Activated T-cell treated with anti-CD3 and anti-CD28 coated beads for 48 hours (primary cell): ENCODE measurements around the gene SIX2.

Experiments used
- DNase-seq: peaks from one replicate; pipeline ENCODE4 v3.0.0-alpha.2; 2020; ENCODE audit warnings: low read depth

Gene SIX2

GRCh38 chr2:45000921-45001868, 8.1 kb downstream of the SIX2 start:
- no peak for DNase-seq

GRCh38 chr2:45000341-45000901, 8.8 kb downstream of the SIX2 start:
- DNase-seq: no peak

- no peak for DNase-seq
These were observed 9.7 kb downstream of the SIX2 start for GRCh38 chr2:44999540-44999939.

GRCh38 chr2:44997963-44998362, 11.3 kb downstream of the SIX2 start:
- DNase-seq: no peak

- DNase-seq: no peak
These were observed 12.9 kb downstream of the SIX2 start for GRCh38 chr2:44996356-44996755.

- DNase-seq: no peak
These were observed 14.9 kb downstream of the SIX2 start for GRCh38 chr2:44994377-44994776.

- DNase-seq: no peak
These were observed 20.1 kb downstream of the SIX2 start for GRCh38 chr2:44989176-44989575.

GRCh38 chr2:44983836-44984604, 25.2 kb downstream of the SIX2 start:
- no peak for DNase-seq

GRCh38 chr2:44981714-44982108, 27.5 kb downstream of the SIX2 start:
- DNase-seq: peak; percentile 46

- DNase-seq: no peak
These were observed 28.2 kb downstream of the SIX2 start for GRCh38 chr2:44980751-44981713.

GRCh38 chr2:44979581-44979980, 29.7 kb downstream of the SIX2 start:
- no peak for DNase-seq

- no peak for DNase-seq
These were observed 33.4 kb downstream of the SIX2 start for GRCh38 chr2:44975571-44976450.

GRCh38 chr2:44974064-44974715, 35.1 kb downstream of the SIX2 start:
- DNase-seq: no peak

- DNase-seq: no peak
These were observed 36.3 kb downstream of the SIX2 start for GRCh38 chr2:44972771-44973535.

- DNase-seq: no peak
These were observed 38.3 kb downstream of the SIX2 start for GRCh38 chr2:44970846-44971450.

GRCh38 chr2:44969936-44970335, 39.3 kb downstream of the SIX2 start:
- no peak for DNase-seq

GRCh38 chr2:44967727-44968432, 41.4 kb downstream of the SIX2 start:
- no peak for DNase-seq

GRCh38 chr2:44967056-44967455, 42.2 kb downstream of the SIX2 start:
- DNase-seq: no peak
